NCI-H1417 treated with DMSO at 0.1 percent for 48 hours (cell line): ENCODE results near the gene SLC5A12.

ENCODE experiments used
- DNase-seq: peaks from one replicate; lab custom pipeline; 2025; lab: John Stamatoyannopoulos, UW

Gene SLC5A12, protein sequence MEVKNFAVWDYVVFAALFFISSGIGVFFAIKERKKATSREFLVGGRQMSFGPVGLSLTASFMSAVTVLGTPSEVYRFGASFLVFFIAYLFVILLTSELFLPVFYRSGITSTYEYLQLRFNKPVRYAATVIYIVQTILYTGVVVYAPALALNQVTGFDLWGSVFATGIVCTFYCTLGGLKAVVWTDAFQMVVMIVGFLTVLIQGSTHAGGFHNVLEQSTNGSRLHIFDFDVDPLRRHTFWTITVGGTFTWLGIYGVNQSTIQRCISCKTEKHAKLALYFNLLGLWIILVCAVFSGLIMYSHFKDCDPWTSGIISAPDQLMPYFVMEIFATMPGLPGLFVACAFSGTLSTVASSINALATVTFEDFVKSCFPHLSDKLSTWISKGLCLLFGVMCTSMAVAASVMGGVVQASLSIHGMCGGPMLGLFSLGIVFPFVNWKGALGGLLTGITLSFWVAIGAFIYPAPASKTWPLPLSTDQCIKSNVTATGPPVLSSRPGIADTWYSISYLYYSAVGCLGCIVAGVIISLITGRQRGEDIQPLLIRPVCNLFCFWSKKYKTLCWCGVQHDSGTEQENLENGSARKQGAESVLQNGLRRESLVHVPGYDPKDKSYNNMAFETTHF

DNA sequence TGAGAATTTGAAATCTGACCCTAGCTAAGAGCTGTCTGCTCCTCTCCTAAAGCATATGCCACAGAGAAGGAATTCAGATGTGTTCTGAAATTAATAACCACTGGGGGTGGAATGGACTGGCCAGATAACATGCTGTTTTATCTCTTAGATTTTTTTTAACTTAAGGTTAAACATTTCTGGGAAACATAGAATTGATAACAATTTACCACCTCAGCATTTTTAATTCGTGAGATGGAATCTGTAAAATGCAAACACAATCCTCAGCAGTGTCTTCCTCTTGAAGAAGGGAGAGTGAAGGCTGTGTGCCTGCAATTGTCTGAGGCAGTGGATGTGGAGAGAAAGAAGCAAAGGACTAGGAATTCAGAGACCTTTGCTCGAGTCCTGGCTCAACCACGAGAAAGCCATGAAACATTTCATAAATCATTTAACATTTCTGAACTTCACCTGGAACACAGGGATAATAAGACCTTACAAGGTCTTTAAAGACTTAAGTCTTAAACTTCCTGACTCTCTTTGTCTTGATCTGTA, at the start of gene SLC5A12:
Gene SLC5A12, minus strand, starts transcription at position 113 of the 528 bp plus-strand sequence. CDS start 346 bp downstream, outside the sequence.
- no peak for DNase-seq

DNA sequence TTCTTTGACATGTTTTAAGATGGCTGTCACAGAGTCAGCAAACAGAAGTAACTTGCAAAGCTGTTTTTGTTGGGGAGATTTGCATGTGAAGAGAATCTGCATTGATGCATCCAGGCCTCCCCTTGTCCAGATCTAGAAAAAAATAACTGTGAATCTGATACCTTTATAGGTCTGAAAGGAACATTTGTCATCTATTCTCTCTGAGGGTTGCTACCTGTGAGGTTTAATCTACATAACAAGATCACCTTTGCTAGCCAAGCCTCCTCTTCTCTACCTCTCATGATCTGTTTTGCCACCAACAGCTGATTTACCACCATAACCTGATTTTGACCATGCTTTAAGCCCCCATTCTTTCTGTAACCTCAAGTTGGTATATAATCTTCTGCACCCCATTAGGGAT, 47.2 kb upstream of the SLC5A12 start:
- DNase-seq = no peak

DNA sequence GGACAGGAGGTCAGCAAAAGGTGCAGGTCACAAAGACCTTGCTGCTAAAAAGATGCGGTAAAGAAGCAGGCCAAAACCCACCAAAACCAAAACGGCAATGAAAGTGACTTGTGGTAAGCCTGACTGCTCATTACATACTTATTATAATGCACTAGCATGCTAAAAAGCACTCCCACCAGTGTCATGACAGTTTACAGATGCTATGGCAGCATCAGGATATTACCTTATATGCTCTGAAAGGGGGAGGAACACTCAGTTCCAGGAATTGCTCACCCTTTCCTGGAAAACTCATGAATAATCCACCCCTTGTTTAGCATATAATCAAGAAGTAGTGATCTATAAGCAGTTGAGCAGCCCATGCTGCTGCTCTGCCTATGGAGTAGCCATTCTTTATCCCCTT, 45.2 kb upstream of the SLC5A12 start:
- no peak for DNase-seq

DNA sequence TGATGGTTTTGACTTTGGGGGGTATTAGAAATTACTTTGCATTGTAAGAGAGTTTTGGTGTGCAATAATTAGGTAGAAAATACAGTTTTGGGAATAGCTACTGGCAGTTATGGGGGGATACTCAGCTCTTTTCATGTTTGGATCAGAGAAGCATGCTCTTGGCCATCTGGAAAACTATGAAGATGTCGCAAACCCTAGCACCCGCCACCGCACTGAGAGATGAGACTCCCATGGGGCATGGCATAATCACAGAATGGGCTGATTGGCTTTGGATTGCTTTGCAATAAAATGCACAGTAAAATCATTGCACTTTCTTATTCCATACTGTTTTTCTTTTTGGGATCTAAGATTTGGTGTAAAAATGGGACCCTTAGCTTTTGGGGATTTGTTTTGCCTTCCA, 43.5 kb upstream of the SLC5A12 start:
- no peak for DNase-seq

DNA sequence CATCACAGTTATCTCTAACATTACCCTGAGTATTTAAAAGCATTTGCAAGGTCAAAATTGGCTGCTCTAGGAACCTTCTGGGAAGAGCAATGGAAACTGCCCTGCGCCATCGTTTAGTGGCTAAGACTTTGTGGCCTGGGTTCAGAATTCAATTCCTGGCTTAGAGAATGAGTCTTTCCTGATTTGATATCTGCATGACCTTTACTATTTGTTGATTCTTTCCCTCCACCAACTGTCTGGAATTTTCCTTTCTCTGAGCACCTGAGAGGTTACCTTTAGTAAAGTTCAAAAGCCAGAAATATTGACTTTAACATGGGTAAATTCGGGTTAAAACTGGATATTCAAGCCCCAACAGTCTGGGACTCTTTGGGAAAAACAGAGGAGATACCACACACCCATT, 43.0 kb upstream of the SLC5A12 start:
- DNase-seq = no peak

DNA sequence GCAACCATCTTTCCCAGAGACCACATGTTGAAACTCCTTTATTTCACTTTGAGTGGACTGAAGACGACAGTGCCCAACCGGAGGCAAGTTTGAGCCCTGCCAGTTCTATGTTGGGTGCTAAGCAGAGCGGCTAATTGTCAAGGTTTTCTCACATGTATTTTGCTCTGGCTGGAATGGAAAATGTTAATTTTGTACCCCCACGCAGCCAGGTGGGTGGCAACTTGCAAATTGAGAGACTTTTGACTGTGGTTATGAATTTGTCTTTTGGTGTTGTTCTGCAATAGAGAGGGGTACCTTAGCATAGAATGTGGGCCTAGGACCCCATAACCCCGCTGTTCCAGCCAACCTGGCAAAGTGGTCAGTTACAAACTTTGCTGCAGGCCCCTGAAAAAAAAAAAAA, 42.5 kb upstream of the SLC5A12 start:
- no peak for DNase-seq

DNA sequence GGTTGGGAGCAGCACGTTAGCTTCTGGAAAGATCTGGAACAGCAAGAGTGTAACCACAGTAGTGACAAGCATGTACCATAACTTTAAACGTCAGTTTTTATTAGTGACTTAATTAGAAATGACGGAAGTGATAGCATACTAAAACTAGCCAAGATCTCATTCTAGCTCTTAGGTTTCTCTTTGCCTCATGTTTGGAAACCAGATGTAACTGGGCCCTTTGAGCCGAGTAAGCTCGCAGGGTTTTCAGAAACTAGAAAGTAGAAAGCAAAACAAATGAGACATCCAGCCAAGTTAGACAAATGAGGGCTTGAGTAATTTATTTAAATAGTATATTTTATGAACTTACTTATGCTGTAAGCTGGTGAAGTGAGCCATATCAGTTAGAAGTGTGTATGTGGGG, 40.2 kb upstream of the SLC5A12 start:
- no peak for DNase-seq

DNA sequence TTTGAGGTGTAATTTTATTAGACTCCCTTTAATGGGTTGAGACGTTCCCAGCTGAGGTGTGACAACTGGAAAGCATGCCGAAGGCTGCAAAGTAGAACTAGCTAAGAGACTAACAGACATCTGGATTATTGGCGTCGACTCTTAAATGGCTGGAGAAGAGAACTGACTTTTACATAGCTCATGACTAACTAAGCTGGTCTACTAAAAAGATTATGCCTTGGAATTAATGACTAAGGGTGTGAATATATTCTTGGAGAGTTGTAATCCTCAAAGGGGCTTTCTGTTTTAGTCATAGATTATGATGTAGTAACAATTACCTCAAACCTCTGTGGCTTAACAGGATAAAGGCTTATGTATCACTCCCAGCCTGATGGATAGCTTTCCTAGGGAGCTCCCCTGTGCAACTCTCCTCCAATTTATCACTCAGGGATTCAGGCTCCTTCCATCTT, 39.5 kb upstream of the SLC5A12 start:
- DNase-seq = no peak

DNA sequence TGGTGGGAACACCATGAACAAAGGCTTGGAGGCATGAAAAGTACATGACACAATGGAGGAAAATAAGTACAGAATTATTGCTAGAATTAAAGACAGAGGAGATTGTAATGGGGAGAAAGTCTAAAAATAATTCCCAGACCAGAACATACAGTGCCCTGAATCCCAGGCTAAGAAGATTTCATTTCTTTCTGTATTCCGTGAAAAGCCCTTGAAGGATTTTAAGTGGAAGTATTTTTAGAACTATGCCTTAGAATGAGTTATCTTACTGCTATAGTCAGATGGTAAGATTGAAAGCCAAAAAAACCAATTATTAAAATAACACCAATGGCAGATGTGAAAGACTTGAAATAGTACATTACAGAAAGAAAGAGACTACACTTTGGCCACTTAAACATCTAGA, 36.1 kb upstream of the SLC5A12 start:
- no peak for DNase-seq

DNA sequence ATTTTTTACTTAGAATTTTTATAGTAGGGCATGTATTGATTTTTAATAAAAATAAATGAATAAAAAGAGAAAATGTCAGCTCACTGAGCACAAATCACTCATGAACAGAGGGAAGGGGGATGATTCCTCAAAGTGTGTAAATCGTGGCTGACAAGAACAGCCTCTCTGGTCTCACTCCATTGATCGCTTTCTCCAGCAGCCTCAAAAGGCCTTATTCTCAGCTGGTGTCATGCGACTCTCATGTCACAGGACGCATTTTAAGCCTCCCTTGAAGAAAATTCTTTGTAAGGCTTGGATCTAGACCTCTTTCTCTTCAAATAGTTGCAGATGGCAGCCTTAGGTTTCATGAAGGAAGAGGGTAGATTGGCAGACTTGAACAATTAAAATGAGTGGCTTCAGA, 33.9 kb upstream of the SLC5A12 start:
- no peak for DNase-seq

DNA sequence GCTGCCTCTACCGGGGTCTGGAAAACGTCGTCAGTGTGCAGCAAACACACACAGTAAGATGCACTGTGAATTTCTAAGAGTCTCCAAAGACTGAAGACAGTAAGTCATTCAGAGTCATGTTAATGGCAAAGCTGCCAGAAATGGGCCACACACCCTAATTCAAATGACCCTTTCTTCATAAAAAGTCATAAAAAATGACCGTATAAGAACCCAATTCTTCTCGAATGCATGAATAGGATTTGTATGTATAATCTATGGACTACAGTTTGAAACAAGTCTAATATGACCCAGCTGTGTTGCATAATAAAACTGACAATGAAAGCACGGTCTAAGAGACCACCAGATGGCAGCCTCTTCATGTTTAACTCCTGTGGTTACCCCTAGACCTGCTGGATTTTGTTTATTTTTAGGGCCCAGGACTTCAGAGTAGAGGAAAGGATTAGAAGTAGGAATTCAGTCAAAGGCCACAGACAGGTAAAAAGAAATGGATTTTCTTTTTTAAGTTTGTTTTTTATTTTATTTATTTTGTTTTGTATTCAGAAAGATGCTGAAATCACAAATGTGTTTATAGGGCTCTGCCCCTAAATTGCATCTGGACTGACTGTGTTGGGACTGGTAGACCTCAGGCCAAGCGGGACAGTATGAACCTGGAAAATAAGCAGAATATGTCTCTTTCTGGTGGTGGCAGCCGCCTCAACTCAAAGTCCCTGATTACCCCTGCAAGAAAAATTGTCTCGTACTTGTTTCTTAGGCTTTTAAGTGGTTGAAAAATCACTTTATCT, 32.1 kb upstream of the SLC5A12 start:
- peak; percentile 8 for DNase-seq

DNA sequence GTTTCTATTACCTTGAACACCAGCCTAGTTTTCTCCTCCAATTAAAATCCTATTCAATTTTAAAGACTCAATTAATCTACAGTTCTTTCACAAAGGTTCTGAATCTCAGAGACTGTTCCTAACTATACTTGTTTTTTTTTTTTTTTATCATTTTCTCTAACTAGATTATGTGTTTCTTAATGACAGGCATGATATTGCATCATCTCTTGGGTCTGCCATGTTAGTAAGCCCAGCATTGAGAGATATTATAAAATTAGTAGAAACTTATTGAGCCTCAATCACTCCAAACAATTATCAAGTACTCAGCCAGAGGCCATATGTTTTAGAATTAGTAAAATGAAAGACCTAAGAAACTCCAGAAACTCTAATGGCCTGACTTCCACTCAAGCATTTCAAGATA, 28.1 kb upstream of the SLC5A12 start:
- no peak for DNase-seq

DNA sequence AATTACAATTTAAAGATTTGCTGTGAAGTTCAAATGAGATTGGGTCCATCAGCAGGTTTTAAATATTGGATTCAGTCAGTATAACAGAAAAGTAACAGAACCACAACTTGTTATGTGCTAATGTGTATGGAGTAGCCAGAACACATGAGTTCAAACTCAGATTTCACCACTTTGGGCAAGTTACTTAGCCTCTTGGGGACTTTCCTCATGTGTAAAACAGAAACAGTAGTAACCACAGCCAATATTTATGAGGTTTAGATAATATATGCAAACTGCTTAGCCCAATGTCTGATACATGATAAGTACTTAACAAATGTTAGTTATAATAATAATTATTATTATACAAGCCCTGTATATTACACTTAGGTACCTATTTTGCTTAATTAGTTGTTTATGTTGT, 21.8 kb upstream of the SLC5A12 start:
- DNase-seq = no peak

DNA sequence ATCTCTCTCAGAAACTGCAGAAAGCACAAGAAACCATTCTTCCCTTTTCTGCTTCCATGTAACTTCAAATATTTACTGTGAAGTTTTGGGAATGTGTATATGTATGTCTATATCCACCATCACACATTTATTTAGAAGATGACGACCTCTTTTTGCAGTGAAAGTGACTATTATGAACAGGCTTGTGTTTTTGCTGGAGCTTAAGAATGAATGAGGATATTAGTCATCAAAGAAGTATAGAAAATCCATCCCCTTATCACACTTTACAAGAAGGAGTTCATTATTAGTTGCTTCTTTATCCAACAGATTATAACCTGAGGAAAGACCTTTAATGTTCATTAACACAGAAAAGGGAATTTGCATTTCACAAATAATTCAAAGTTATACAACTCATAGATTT, 21.1 kb upstream of the SLC5A12 start:
- no peak for DNase-seq

DNA sequence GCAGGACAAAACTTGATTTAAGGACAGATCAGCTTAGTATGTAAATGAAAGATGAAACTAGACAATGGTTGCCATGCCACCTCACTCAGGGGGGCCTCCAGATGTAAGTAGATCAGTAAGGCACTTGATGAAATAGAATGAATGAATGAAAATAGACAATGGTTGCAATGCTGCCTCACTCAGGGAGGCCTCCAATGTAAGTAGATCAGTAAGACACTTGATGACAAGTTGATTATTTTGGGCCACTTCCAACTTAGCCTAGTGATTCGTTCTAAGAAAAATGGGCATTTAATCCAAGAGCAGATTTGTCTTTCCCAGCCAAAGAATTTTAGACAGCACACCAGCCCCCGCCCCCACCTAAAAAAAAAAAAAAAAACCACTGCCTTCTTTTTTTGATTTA, 19.2 kb upstream of the SLC5A12 start:
- DNase-seq = no peak

DNA sequence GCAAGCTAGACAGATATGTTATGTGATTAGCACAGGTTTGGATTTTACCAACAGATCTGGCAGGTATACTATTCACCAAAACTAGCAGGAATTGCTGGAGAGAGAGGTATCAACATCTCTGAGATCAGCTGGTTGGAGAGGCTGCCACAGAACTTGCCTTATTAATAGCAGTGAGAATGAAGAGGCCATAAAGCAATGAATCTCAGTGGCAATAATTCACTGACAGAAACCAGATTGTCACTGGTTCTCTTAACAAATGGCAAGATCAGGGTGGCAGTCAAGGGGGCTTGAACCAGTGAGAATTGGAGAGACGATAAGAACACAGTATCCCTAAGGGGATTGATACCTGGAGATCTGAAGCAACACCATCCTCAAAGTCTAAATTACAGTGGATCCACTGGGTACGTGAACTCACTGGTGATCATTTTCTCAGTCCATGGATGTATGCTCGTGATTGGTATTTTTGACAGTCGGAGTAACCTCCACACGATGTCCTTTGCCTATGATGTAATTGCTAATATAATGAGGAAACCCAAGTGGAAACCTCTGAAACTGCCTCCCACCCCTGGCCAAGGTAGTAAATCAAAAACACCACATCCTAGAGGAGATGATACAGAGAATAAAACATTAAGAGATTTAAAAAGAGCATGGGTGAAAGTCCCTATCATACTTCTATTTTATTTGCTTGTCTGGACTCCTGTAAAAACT, 17.7 kb upstream of the SLC5A12 start:
- no peak for DNase-seq

DNA sequence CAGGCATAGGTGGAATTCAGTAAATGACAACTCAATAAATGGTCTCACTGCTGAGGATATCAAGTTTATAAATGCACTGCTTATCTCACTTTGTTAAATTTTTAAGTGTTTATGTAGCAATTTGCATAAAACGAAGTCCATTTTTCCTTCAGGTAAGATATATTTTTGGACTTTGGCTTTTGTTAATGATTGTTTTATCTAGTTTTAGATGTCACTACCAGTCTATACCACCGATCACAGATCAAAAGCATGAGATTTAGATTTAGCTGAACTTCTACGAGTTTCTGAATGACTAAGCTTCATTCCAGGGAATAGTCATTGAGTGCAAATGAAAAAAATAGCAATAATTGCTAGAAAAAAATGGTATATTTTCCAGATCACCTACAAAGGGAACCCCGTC, 12.8 kb upstream of the SLC5A12 start:
- no peak for DNase-seq

DNA sequence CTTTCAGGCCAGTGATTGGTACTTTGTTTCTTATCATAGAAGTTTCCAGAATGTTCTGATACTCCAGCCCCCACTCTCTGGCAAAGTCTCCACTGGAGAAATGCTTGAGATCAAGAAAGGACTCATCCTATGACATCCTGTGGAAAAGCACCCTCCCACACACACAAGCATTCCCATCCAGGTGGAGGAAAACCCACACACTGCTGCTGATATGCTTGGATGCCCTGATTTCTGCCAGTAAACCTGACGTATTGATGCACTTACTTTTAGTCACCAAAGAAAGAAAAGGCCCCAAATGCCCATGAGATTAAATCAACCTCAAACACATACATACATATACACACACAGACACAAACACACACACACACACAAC, 9.2 kb upstream of the SLC5A12 start:
- no peak for DNase-seq

DNA sequence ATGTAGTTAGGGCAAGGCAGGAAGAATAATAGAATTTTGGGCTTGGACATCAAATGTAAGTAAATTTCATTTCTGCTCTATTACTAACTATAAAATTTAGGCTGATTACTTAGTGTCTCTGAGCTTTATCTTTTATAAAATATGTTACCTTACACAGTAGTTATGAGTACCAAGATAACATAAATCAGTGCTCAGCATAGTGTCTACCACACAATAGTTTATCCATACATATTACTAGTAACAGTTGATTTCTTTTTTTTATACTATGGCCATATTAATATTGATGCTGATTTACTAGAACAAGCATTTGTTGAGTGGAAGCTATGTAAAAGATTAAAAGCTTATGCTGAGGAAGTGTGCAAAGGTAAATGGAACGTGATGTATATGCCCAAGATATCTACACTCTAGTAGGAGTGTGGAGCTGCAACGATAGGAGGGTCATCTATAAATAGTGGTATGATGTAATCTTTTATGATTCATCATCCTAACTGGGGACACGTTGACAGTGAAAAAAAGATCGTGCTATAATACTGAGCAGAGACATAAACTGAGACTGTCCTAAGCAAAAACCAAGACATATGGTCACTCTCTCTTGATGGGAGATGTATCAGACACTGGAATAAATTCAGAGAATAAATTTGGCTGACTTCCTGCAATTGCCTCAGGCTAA, 8.7 kb upstream of the SLC5A12 start:
- no peak for DNase-seq

DNA sequence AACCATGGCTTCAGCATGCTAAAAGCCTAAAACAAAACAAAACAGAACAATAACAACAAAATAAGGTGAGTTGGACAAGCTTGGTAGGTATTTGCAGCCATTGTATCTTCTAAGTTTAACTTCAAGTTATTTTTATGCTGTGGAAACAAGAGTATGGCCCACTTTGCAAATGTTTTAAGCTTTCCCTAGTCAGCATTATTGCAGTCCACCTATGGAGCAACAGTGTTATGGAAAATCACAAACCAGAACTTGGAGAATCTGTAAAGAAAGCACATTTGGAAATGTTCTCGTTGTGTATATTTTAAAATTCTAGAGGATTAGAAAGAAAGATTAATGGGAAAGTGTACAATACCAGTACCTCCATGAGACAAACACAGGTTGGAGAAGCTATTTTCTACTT, 7.4 kb upstream of the SLC5A12 start:
- DNase-seq = no peak

DNA sequence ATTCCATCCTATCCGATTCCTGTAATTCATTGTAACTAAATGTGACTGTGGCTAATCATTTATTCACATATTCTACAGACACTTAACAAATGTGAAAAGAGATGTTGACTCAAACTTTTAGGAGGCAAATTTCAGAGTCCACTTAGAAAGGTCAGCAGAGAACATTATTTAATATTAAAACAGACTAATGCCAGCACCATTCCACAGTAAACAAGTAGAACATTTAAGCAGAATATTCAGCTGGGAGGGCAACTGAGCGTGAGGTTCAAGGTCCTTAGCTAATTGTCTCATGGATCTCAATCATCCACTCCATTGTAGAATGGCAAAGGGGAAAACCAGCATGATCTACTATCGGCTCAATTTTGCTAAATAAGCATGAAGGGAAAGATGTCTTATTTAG, 5.1 kb upstream of the SLC5A12 start:
- no peak for DNase-seq

DNA sequence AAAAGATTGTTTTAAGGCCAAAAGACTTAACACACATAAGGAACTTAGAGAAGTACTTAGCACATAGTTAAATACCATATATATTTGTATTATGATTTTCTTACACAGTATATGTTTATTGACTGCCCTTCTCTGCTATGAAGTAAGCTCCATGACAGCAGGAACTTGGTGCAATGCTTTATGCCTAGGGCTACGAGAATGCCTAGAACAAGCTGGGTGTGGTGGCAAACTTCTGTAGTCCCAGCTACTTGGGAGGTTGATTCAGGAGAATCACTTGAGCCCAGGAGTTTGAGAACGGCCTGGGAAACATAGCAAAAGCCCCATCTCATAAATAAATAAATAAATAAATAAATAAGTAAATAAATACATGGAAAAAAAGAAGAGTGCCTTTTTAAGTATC, 1.9 kb downstream of the SLC5A12 start:
- no peak for DNase-seq
